Endothelial cell (in vitro differentiated cells): Measurements from ENCODE around the gene TMEM109. TPM values are rescaled to one million over a fixed set of nuclear protein-coding genes. Genes with fewer than 3 reads are reported as not detected.

Experiments used
- DNase-seq: peaks from one replicate; pipeline ENCODE4 v3.0.0; 2021; ENCODE audit warnings: low spot score
- H3K27ac Mint-ChIP-seq: one replicate; pipeline ENCODE4 v1.8.0; 2021; ENCODE audit warnings: mixed read lengths, inconsistent platforms; ENCODE audit not compliant: unreplicated experiment
- H3K27me3 Mint-ChIP-seq: one replicate; pipeline ENCODE4 v1.8.0; 2021; ENCODE audit warnings: mild to moderate bottlenecking, moderate library complexity, mixed read lengths, inconsistent platforms; ENCODE audit not compliant: unreplicated experiment
- H3K36me3 Mint-ChIP-seq: one replicate; pipeline ENCODE4 v1.8.0; 2021; ENCODE audit warnings: mild to moderate bottlenecking, low read depth, mixed read lengths, inconsistent platforms; ENCODE audit not compliant: unreplicated experiment
- H3K4me1 Mint-ChIP-seq: one replicate; pipeline ENCODE4 v1.8.0; 2021; ENCODE audit warnings: mild to moderate bottlenecking, mixed read lengths, inconsistent platforms; ENCODE audit not compliant: unreplicated experiment
- H3K4me3 Mint-ChIP-seq: one replicate; pipeline ENCODE4 v1.8.0; 2021; ENCODE audit warnings: mild to moderate bottlenecking, mixed read lengths, inconsistent platforms; ENCODE audit not compliant: unreplicated experiment
- H3K9me3 Mint-ChIP-seq: one replicate; pipeline ENCODE4 v1.8.0; 2021; ENCODE audit warnings: mixed read lengths, inconsistent platforms; ENCODE audit not compliant: unreplicated experiment
- total RNA-seq: library from RNA; stranded (reverse); fragmentation: NEBNext Ultra II Directional; extraction: Animal tissue kit (Norgen Biotek cat#: 25700); gene quantifications from one replicate; pipeline ENCODE4 v1.2.1, GENCODE V29; 2021; ENCODE audit not compliant: unreplicated experiment
- TF ChIP-seq, protein P1 (sequence below): fragments of 200-600 bp; sonication (generic); IDR thresholded peaks from one replicate; pipeline ENCODE4 v1.5.0; 2021; ENCODE audit warnings: antibody characterized with exemption; ENCODE audit not compliant: unreplicated experiment

The TMEM109 gene
- total RNA-seq, 1 donor from 2014 or later, result 95.1 TPM

DNA sequence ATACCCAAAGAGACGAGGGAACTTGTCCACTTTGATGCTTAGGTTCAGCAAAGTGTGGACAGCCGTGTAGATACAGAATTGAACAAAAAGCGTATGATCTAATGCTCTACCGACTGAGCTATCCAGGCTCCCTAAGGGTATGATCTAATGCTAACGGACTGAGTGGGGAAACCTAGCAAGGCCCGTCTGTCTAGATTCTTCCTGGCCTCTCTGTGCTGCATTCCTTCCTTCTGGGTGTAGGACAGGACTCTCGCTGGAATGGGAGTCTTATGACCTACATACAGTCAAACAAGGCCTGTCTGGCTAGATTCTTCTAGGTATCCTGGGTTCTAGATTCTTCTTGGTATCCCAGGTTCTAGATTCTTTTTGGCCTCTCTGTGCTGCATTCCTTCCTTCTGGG, 46.4 kb downstream of the TMEM109 start:
- H3K27me3 Mint-ChIP-seq, result no peaks in the 10 kb centered on the region
- TF ChIP-seq, protein P1, sequence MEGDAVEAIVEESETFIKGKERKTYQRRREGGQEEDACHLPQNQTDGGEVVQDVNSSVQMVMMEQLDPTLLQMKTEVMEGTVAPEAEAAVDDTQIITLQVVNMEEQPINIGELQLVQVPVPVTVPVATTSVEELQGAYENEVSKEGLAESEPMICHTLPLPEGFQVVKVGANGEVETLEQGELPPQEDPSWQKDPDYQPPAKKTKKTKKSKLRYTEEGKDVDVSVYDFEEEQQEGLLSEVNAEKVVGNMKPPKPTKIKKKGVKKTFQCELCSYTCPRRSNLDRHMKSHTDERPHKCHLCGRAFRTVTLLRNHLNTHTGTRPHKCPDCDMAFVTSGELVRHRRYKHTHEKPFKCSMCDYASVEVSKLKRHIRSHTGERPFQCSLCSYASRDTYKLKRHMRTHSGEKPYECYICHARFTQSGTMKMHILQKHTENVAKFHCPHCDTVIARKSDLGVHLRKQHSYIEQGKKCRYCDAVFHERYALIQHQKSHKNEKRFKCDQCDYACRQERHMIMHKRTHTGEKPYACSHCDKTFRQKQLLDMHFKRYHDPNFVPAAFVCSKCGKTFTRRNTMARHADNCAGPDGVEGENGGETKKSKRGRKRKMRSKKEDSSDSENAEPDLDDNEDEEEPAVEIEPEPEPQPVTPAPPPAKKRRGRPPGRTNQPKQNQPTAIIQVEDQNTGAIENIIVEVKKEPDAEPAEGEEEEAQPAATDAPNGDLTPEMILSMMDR, result no peak
- no peaks in the 10 kb centered on the region for H3K36me3 Mint-ChIP-seq
- H3K4me3 Mint-ChIP-seq, result no peak overlapping the region
- no peak for DNase-seq
- no peaks in the 10 kb centered on the region for H3K9me3 Mint-ChIP-seq
- no peak overlapping the region for H3K27ac Mint-ChIP-seq
- H3K4me1 Mint-ChIP-seq, result no peaks in the 10 kb centered on the region

DNA sequence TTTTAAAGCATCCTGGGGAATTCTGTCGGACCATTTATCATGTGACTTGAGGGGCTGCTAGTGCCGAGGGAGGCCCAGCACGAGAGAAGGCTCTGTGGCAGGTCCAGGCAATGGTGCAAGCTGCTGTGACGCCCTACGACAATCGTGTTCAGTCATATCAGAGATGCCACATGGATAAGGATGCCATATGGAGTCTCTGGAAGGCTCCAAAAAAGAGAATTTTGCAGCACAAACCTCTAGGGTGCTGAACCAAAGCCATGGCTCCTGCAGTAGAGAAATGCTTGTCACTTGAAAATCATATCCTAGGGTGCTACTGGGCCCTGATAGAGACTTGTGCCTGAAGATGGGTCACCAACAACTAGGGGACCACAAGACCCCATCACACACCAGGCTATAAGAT, 50.8 kb downstream of the TMEM109 start:
- H3K4me3 Mint-ChIP-seq, result no peak overlapping the region

DNA sequence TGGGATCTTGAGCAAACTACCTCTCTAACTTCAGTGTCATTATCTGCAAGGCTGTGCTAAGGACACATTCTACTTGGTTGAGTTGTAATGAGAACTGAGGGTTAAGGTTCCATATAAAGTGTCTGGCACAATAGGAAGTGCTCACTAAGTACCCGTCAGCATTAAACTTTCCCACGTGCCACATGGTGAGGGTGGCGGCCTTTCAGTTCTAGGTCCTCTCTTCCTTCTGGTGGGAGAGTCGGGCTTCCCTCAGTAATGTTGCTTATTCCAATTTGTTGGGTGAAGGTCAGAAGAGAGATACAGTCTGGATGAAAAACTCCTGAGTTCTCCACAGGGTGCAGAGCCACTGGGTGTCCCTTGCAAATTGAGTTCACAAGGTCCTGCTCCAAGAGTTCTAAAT, 52.9 kb downstream of the TMEM109 start:
- TF ChIP-seq, protein P1, result no peak
- Mint-ChIP-seq H3K27me3 (no peaks in the 10 kb centered on the region), H3K36me3 (no peaks in the 10 kb centered on the region), H3K9me3 (no peaks in the 10 kb centered on the region), H3K4me3 (no peak overlapping the region), H3K27ac (no peak overlapping the region), H3K4me1 (no peaks in the 10 kb centered on the region)
- DNase-seq, result no peak

More for the DNA sequence above, 50.8 kb downstream of the TMEM109 start:
- H3K36me3 Mint-ChIP-seq, result no peaks in the 10 kb centered on the region
- no peaks in the 10 kb centered on the region for H3K27me3 Mint-ChIP-seq
- TF ChIP-seq, protein P1, result no peak
- no peak for DNase-seq
- H3K4me1 Mint-ChIP-seq, result no peaks in the 10 kb centered on the region
- no peaks in the 10 kb centered on the region for H3K9me3 Mint-ChIP-seq
- no peak overlapping the region for H3K27ac Mint-ChIP-seq

DNA sequence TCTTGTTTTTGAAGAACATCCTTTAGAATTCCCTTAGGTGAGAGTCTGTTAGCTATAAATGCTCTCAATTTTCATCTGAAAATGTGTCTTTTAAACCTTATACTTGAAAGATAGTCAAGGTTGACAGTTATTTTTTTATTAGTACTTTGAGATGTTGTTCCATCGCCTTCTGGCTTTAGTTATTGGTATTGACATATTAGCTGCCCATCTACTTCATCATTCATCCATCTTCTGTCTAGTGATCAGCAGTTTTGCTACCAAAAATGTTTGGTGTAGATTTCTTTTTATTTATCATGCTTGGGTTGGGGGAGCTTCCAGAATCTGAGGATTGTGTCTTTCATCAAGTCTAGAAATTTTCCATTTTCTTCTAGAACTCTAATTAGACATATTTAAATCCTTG, 54.3 kb downstream of the TMEM109 start:
- H3K4me3 Mint-ChIP-seq, result no peak overlapping the region

DNA sequence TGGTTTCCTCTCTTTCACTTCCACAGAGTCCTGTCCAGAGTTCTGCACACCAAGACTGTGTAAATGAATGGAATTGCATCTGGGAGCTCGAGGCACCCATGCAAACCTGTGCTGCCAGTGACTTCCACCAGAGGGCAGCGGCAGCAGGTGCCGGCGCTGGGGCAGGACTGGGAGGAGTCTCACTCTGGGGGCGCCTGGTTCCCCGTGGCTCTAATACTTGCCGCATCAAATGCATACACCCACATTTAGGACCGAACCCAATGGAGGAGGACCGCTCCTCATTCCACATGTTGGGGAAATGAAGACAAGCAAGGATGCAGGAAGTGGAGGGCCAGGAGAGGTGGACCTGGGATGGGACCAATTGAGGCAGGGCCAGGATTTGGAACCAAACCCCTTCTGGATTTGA, 56.4 kb downstream of the TMEM109 start:
- no peaks in the 10 kb centered on the region for H3K9me3 Mint-ChIP-seq
- peaks cover 2% of the 10 kb centered on the region for H3K27me3 Mint-ChIP-seq
- H3K4me1 Mint-ChIP-seq, result no peaks in the 10 kb centered on the region
- TF ChIP-seq, protein P1, result peak; percentile 85
- H3K36me3 Mint-ChIP-seq, result no peaks in the 10 kb centered on the region
- H3K27ac Mint-ChIP-seq, result no peak overlapping the region
- H3K4me3 Mint-ChIP-seq, result no peak overlapping the region
- peak; percentile 73 for DNase-seq

More for the DNA sequence above, 54.3 kb downstream of the TMEM109 start:
- DNase-seq, result no peak
- H3K9me3 Mint-ChIP-seq, result no peaks in the 10 kb centered on the region
- H3K27ac Mint-ChIP-seq, result no peak overlapping the region
- H3K4me1 Mint-ChIP-seq, result no peaks in the 10 kb centered on the region
- H3K36me3 Mint-ChIP-seq, result no peaks in the 10 kb centered on the region
- TF ChIP-seq, protein P1, result no peak
- no peaks in the 10 kb centered on the region for H3K27me3 Mint-ChIP-seq
